HFFc6 (cell line): ENCODE results near the gene KATNIP. TPM values are rescaled to one million over a fixed set of nuclear protein-coding genes. Genes with fewer than 3 reads are reported as not detected.
A peak's percentile ranks its signal among the peaks of the same experiment; 100 is the strongest.

ENCODE experiments used
- DNase-seq: peaks from one replicate; pipeline ENCODE4 v3.0.0-alpha.2; 2018
- H3K27ac Mint-ChIP-seq: 2 replicates; pipeline ENCODE4 v1.8.0; 2020; ENCODE audit warnings: mild to moderate bottlenecking, mixed read lengths
- H3K27me3 Mint-ChIP-seq: 2 replicates; pipeline ENCODE4 v1.8.0; 2021; ENCODE audit warnings: mild to moderate bottlenecking, moderate library complexity, mixed read lengths; ENCODE audit not compliant: insufficient read depth
- H3K36me3 Mint-ChIP-seq: 2 replicates; pipeline ENCODE4 v1.8.0; 2021; ENCODE audit warnings: low read depth, mixed read lengths
- H3K4me1 Mint-ChIP-seq: 2 replicates; pipeline ENCODE4 v1.8.0; 2020; ENCODE audit warnings: low read depth, mixed read lengths
- H3K4me3 Mint-ChIP-seq: 2 replicates; pipeline ENCODE4 v1.8.0; 2020; ENCODE audit warnings: mild to moderate bottlenecking, moderate library complexity, mixed read lengths
- H3K9me3 Mint-ChIP-seq: 2 replicates; pipeline ENCODE4 v1.8.0; 2020; ENCODE audit warnings: mild to moderate bottlenecking, mixed read lengths
- total RNA-seq, 6 experiments: library from RNA; stranded (reverse); fragmentation: NEBNext Ultra II Directional; extraction: Animal tissue kit (Norgen Biotek cat#: 25700); gene quantifications; 2 replicates in 1 of 6; 3 replicates in 5 of 6; pipeline ENCODE4 v1.2.3, GENCODE V29; 2021
- TF ChIP-seq, protein P1 (sequence below): fragments of 200-600 bp; sonication (generic); IDR thresholded peaks from 2 replicates; pipeline ENCODE4 v1.5.0; 2021; ENCODE audit warnings: antibody characterized with exemption, mild to moderate bottlenecking

The KATNIP gene
- total RNA-seq, 6 experiments from 2014 or later: 18.6 to 24.1 (median 19.9) TPM

GRCh38 chr16:27528294-27528693, 21.6 kb upstream of the KATNIP start:
- Mint-ChIP-seq H3K4me3 (no peak overlapping the region), H3K4me1 (peaks cover 27% of the 10 kb centered on the region), H3K27me3 (peaks cover 6% of the 10 kb centered on the region), H3K9me3 (no peaks in the 10 kb centered on the region), H3K36me3 (peaks cover 63% of the 10 kb centered on the region), H3K27ac (no peak overlapping the region)
- DNase-seq: no peak
- TF ChIP-seq, protein P1, sequence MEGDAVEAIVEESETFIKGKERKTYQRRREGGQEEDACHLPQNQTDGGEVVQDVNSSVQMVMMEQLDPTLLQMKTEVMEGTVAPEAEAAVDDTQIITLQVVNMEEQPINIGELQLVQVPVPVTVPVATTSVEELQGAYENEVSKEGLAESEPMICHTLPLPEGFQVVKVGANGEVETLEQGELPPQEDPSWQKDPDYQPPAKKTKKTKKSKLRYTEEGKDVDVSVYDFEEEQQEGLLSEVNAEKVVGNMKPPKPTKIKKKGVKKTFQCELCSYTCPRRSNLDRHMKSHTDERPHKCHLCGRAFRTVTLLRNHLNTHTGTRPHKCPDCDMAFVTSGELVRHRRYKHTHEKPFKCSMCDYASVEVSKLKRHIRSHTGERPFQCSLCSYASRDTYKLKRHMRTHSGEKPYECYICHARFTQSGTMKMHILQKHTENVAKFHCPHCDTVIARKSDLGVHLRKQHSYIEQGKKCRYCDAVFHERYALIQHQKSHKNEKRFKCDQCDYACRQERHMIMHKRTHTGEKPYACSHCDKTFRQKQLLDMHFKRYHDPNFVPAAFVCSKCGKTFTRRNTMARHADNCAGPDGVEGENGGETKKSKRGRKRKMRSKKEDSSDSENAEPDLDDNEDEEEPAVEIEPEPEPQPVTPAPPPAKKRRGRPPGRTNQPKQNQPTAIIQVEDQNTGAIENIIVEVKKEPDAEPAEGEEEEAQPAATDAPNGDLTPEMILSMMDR: no peak

DNA sequence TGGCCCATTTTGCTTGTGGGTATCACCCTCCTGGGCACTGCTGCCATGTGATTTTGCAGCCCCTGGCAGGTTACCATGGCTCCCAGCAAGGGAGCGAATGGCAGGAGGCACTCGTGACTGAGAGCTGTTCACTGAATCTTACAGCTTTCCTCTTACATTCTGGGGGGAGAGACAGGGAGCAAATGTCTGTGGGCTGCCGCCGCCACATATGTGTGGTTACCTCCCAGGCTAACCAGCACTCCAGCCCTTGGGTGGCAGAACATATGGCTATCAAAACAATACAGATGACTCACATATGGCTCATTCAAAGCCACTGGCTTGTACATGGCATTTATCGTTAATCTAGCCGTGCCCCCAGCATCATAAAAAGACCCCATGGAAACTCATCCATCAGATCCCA, 20.0 kb upstream of the KATNIP start:
- DNase-seq: peak; percentile 76
- H3K36me3 Mint-ChIP-seq: peaks cover 75% of the 10 kb centered on the region
- H3K4me1 Mint-ChIP-seq: peaks cover 27% of the 10 kb centered on the region
- H3K27ac Mint-ChIP-seq: peak overlapping the region; percentile 74
- H3K9me3 Mint-ChIP-seq: no peaks in the 10 kb centered on the region
- H3K27me3 Mint-ChIP-seq: peaks cover 6% of the 10 kb centered on the region
- no peak overlapping the region for H3K4me3 Mint-ChIP-seq
- TF ChIP-seq, protein P1: no peak

DNA sequence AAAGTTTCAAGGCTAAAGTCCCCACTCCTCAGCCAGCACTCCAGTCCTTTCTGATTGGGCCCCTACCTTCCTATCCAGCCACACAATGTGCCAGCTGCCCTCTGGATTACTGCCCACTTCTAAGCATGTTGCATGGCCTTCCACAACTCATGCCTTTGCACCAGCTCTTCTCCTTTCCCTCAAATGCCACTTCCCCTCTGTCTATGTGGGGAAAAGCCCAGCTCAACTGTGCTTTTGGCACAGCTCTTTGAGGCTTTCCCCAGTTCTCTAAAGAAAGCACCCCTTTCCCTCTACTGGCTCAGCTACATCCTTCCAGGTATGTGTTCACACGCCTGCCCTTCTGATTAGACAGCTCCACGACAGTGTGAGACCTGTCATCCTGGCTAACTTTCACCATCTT, 18.8 kb upstream of the KATNIP start:
- TF ChIP-seq, protein P1: no peak
- H3K27ac Mint-ChIP-seq: no peak overlapping the region
- H3K9me3 Mint-ChIP-seq: no peaks in the 10 kb centered on the region
- peaks cover 75% of the 10 kb centered on the region for H3K36me3 Mint-ChIP-seq
- H3K27me3 Mint-ChIP-seq: peaks cover 6% of the 10 kb centered on the region
- peaks cover 27% of the 10 kb centered on the region for H3K4me1 Mint-ChIP-seq
- no peak for DNase-seq
- H3K4me3 Mint-ChIP-seq: no peak overlapping the region

- Mint-ChIP-seq H3K4me3 (no peak overlapping the region), H3K4me1 (peaks cover 27% of the 10 kb centered on the region), H3K9me3 (no peaks in the 10 kb centered on the region), H3K36me3 (peaks cover 77% of the 10 kb centered on the region), H3K27me3 (peaks cover 6% of the 10 kb centered on the region; the same call in 1 of the 2 replicates), H3K27ac (no peak overlapping the region)
- TF ChIP-seq, protein P1: no peak
- DNase-seq: no peak
Observed at GRCh38 chr16:27531826-27532800, 17.8 kb upstream of the KATNIP start.

- H3K9me3 Mint-ChIP-seq: no peaks in the 10 kb centered on the region
- peaks cover 75% of the 10 kb centered on the region for H3K36me3 Mint-ChIP-seq
- H3K27ac Mint-ChIP-seq: no peak overlapping the region
- no peak for DNase-seq
- TF ChIP-seq, protein P1: no peak
- no peak overlapping the region for H3K4me3 Mint-ChIP-seq
- peaks cover 4% of the 10 kb centered on the region; the same call in 1 of the 2 replicates for H3K27me3 Mint-ChIP-seq
- peaks cover 22% of the 10 kb centered on the region for H3K4me1 Mint-ChIP-seq
Observed at GRCh38 chr16:27534256-27534655, 15.7 kb upstream of the KATNIP start.
